HG03103 (cell line): ENCODE measurements around the gene SLC13A5.

ENCODE experiments used
- ATAC-seq: cut with Tn5 transposase; IDR thresholded peaks from one replicate; pipeline ENCODE4 v1.9.1; 2021; ENCODE audit warnings: low read depth; ENCODE audit not compliant: unreplicated experiment

The SLC13A5 gene

DNA sequence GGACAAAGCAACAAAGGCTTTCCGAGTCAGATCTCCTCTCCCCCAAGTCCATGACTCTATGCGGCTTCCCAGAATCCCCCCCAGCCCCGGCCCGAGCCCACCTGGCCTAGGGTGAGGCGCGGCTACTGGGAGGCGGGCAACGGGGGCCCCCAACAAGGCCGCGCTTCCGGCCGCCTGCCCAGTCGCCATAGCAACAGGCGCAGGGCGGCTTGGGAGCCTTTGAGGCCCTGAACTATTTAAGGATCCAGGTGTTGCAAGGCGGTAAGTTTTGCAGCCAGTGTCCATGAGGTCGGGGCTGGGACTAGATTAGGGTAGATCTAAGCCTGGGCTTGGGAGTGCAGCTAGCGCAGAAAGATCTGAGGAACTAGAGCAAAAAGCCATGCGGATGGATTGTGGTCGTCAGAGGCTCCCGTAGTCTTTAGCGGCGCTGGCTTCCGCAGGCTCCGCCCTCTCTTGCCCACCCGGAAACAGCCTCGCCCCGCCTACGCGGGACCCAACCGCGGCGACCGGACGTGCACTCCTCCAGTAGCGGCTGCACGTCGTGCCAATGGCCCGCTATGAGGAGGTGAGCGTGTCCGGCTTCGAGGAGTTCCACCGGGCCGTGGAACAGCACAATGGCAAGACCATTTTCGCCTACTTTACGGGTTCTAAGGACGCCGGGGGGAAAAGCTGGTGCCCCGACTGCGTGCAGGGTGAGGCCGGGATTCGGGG lies 72.5 kb downstream of the SLC13A5 start, which contains the start of the genes KIAA0753 and TXNDC17:
Gene KIAA0753, minus strand, starts transcription at position 176 of the 711 bp plus-strand sequence. CDS start 5,608 bp downstream, outside the sequence.
Gene TXNDC17, plus strand, starts transcription at position 525 of the 711 bp plus-strand sequence. Its CDS starts 23 bp downstream, at position 548.
- peak; percentile 73 for ATAC-seq

GRCh38 chr17:6639586-6640535 lies 73.3 kb downstream of the SLC13A5 start:
- ATAC-seq = no peak

DNA sequence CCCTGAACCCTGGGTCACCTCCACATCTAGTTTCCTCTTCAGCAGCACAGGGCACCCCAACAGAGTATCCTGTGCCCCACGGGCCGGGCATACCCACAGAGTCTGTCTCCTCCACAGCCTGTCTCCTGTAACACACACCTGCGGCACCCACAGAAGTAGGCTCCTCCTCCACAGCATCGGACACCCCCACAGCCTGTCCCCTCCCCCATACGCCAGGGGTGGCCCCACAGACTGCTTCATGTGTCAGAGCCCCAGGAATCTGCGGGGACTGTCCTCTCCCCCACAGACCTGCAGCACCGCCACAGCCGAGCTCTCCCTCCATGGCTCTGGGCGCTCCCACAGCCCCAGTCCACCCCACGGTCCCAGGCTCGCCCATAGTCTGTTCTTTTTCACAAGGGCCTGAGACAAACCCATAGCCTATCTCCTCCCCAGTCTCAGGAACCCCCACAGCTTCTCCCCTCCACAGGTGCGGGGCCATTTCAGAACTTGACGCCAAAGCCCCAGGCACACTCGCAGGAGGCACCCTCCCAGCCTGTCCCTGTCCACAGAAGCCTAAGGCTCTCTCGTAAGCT lies 74.1 kb downstream of the SLC13A5 start:
- ATAC-seq = no peak

DNA sequence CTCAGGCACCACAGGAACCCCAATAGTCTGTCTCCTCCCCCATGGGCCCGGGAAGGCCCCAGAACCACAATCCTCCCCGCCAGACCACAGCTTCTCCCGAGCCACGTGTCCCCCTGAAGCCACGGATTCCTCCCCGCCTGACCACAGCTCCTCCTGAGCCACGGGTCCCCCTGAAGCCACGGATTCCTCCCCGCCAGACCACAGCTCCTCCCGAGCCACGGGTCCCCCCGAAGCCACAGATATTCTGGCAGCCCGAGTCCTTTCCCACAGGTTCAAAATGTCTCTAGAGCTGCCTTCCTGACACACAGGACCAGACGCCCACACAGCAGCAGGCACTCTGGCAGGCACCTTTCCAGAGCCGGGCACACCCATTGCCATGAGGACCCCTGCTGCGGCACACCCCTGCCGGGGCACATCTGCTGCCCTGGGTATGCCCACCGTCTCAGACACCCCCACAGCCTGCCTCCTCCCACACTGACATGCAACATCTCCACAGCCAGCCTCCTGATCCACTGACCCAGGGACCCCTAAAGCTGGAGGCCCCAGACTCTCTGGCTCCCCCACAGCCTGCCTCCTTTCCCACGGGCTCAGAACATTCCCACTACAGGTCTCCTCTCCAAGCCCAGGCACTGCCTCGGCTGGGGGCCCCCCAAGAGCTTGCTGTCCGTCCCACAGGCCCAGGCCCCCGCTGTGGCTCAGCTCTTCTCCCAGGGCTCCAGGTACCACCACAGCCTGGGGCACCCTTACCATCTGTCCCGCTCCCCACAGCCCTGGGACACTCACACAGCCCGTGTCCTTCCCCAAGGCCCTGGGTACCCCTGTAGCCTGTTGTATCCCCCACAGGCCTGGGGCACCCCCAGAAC lies 74.9 kb downstream of the SLC13A5 start:
- no peak for ATAC-seq

DNA sequence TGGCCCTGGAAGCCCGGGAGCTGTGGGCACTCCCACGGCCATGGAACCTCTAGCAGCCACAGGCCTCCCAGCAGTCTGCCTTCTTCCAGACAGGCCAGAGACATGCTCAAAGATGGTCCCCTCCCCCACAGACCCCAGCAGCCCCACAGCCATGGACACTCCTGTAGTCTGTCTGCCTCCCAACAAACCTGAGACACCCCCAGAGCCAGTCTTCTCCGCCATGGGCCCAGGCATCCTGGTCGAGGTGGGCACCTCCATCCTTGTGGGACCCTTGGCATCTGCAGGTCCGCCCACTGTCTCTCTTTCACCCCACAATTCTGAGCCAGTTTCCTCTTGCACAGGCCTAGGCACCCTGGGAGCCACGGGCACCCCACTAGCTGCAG lies 75.7 kb downstream of the SLC13A5 start:
- no peak for ATAC-seq

DNA sequence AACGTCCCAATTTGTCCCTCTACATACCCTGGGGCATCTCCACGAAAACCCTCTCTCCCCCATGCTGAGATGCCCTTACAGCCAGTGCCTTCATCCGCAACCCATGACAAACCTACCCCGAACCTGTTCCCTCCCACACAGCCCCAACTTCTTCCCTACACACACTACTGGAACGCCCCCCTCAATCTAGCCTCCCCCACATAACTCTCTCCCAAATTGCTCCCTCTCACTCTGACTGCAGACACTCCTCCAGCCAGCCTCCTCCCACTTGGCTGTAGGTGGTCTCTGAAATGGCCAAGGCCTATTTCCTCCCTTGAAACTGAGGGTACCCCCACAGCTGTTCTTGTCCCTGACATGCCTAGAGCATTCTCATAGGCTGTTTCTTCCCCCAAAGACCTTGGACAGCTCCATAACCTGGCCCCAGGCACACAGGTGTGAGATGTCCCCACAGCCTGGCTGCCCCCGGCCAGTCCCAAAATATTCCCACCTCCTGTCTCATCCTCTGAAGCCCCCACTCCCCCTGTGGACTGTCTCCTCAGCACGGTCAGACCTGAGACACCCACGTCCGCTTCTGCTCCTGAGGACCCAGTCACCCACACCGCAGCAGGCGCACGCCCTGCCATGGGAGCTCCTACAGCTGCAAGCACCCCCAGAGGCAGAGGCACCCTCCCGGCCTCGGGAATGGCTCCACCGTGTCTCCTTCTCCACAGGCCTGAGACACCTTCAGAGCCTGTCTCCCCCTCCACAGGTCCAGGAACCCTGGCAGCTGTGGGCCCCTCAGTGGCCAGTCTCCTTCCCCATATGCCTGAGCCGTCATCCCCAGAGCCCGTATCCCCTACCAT lies 76.3 kb downstream of the SLC13A5 start:
- ATAC-seq = no peak

GRCh38 chr17:6636105-6636504 lies 77.1 kb downstream of the SLC13A5 start:
- ATAC-seq = no peak
